Keratinocyte (primary cell): ENCODE measurements around the gene SYT2. TPM values are rescaled to one million over a fixed set of nuclear protein-coding genes. Genes with fewer than 3 reads are reported as not detected.
A peak's percentile ranks its signal among the peaks of the same experiment; 100 is the strongest.
"Not testable (repeated sequence)": the region's sequence is repeated elsewhere in the genome, so short reads cannot be mapped to it uniquely, and the experiment has no call there.

Experiments
- DNase-seq: peaks from one replicate; pipeline ENCODE4 v3.0.0-alpha.2; 2011; ENCODE audit warnings: low read depth, missing footprints, low spot score
- FAIRE-seq: peaks from 2 replicates; lab custom pipeline; 2011; peaks lifted over from hg19 to GRCh38; lab: Jason Lieb, UNC
- H2AFZ ChIP-seq: 2 replicates; pipeline ENCODE4 v1.6.0; 2012; ENCODE audit warnings: low read length, control low read depth, inconsistent platforms; ENCODE audit not compliant: control insufficient read depth
- H3K27ac ChIP-seq: 2 replicates; pipeline ENCODE4 v1.5.1; 2011; ENCODE audit warnings: low read length; ENCODE audit not compliant: control insufficient read depth, insufficient read depth
- H3K27me3 ChIP-seq: 3 replicates; pipeline ENCODE4 v1.6.0; 2011; ENCODE audit warnings: low read length; ENCODE audit not compliant: control insufficient read depth, insufficient read depth; ENCODE audit errors: extremely low read depth
- H3K36me3 ChIP-seq, 2 experiments: 2 replicates in 1 of 2; 3 replicates in 1 of 2; pipeline ENCODE4 v1.5.1; 2011; ENCODE audit warnings: low read length in 2 of 2, mild to moderate bottlenecking in 1 of 2; ENCODE audit not compliant: control insufficient read depth in 2 of 2, insufficient read depth in 2 of 2; ENCODE audit errors: extremely low read depth in 1 of 2
- H3K4me1 ChIP-seq: 3 replicates; pipeline ENCODE4 v1.5.1; 2011; ENCODE audit warnings: low read length; ENCODE audit not compliant: control insufficient read depth, insufficient read depth; ENCODE audit errors: extremely low read depth
- H3K4me2 ChIP-seq: 3 replicates; pipeline ENCODE4 v1.6.0; 2011; ENCODE audit warnings: low read depth, low read length; ENCODE audit not compliant: control insufficient read depth, insufficient read depth; ENCODE audit errors: extremely low read depth
- H3K4me3 ChIP-seq, 3 experiments: fragments of 200-600 bp in 1 of 3; sonication (generic) in 1 of 3; 2 replicates in 2 of 3; 3 replicates in 1 of 3; pipeline ENCODE4 v1.5.1; 2011 to 2016; ENCODE audit warnings: low read length in 3 of 3, mild to moderate bottlenecking in 3 of 3, control low read depth in 2 of 3, inconsistent platforms in 1 of 3, low read depth in 1 of 3, mixed read lengths in 1 of 3, mixed run types in 1 of 3, moderate library complexity in 1 of 3; ENCODE audit not compliant: control insufficient read depth in 2 of 3, insufficient read depth in 2 of 3; ENCODE audit errors: extremely low read depth in 1 of 3
- H3K79me2 ChIP-seq: 2 replicates; pipeline ENCODE4 v1.6.0; 2012; ENCODE audit warnings: low read length; ENCODE audit not compliant: control insufficient read depth, insufficient read depth
- H3K9ac ChIP-seq: 3 replicates; pipeline ENCODE4 v1.6.0; 2011; ENCODE audit warnings: low read length; ENCODE audit not compliant: control insufficient read depth, insufficient read depth; ENCODE audit errors: extremely low read depth
- H3K9me1 ChIP-seq: 3 replicates; pipeline ENCODE4 v1.6.0; 2011; ENCODE audit warnings: low read length; ENCODE audit not compliant: control insufficient read depth, insufficient read depth; ENCODE audit errors: extremely low read depth
- H3K9me3 ChIP-seq: 2 replicates; pipeline ENCODE4 v1.5.1; 2012; ENCODE audit warnings: low read depth, low read length; ENCODE audit not compliant: control insufficient read depth
- H4K20me1 ChIP-seq: 3 replicates; pipeline ENCODE4 v1.6.0; 2011; ENCODE audit warnings: low read length; ENCODE audit not compliant: control insufficient read depth, insufficient read depth; ENCODE audit errors: extremely low read depth
- dilution Hi-C: fragments of 300-500 bp; cut with MboI; formaldehyde crosslinking; loops from one replicate; pipeline ENCODE4 v1.7.0; 2020; ENCODE audit warnings: low sequenced_read_pairs; ENCODE audit not compliant: extremely low pct_ligation_motif_present
- polyA plus RNA-seq, 5 experiments: library from polyadenylated mRNA; depleted of rRNA in 3 of 5; stranded (reverse) in 3 of 5; stranded (forward) in 1 of 5; unstranded in 1 of 5; fragments of >200 nt; gene quantifications; 1 replicate in 1 of 5; 2 replicates in 3 of 5; 3 replicates in 1 of 5; pipeline versions ENCODE4 v1.2.1 to v1.2.3, GENCODE V29; 2011 to 2012; ENCODE audit warnings: missing spikeins in 2 of 5, low read depth in 1 of 5, low replicate concordance in 1 of 5

Gene SYT2
- polyA plus RNA-seq, 1 donor (not counting 4 experiments of a cell fraction or from before 2014, with no cell fraction given): not detected

- not testable (repeated sequence) for H3K9ac ChIP-seq
Measured at GRCh38 chr1:202546377-202546776, 163.9 kb downstream of the SYT2 start.

GRCh38 chr1:202545647-202546303 lies 164.5 kb downstream of the SYT2 start:
- DNase-seq, FAIRE-seq, H3K36me3 ChIP-seq, H3K9ac ChIP-seq, dilution Hi-C loops, H3K9me3 ChIP-seq, H2AFZ ChIP-seq, H3K4me2 ChIP-seq, H3K4me1 ChIP-seq, H3K4me3 ChIP-seq, H3K27me3 ChIP-seq, H4K20me1 ChIP-seq, H3K9me1 ChIP-seq, H3K27ac ChIP-seq, H3K79me2 ChIP-seq: not testable (repeated sequence)

More at GRCh38 chr1:202546377-202546776, 163.9 kb downstream of the SYT2 start:
- H3K9me3 ChIP-seq, H3K27me3 ChIP-seq, DNase-seq, dilution Hi-C loops, H3K4me1 ChIP-seq, H3K79me2 ChIP-seq, H3K4me3 ChIP-seq, H3K9me1 ChIP-seq, H3K4me2 ChIP-seq, FAIRE-seq, H3K36me3 ChIP-seq, H3K27ac ChIP-seq, H2AFZ ChIP-seq, H4K20me1 ChIP-seq: not testable (repeated sequence)

- H3K4me3 ChIP-seq, H3K9ac ChIP-seq, H3K36me3 ChIP-seq, H3K9me3 ChIP-seq, DNase-seq, H3K79me2 ChIP-seq, H3K4me2 ChIP-seq, H4K20me1 ChIP-seq, H2AFZ ChIP-seq, H3K27me3 ChIP-seq, dilution Hi-C loops, H3K27ac ChIP-seq, H3K9me1 ChIP-seq: not testable (repeated sequence)
- FAIRE-seq: peak; percentile 17
- peaks cover 13% of the 10 kb centered on the region for H3K4me1 ChIP-seq
Measured at GRCh38 chr1:202544766-202545449, 165.3 kb downstream of the SYT2 start.

GRCh38 chr1:202543537-202543936 lies 166.7 kb downstream of the SYT2 start:
- peak overlapping the region; percentile 45 for H3K4me2 ChIP-seq
- H3K79me2 ChIP-seq, H3K27me3 ChIP-seq, H3K9ac ChIP-seq, H3K36me3 ChIP-seq, FAIRE-seq, dilution Hi-C loops, DNase-seq, H3K4me3 ChIP-seq, H2AFZ ChIP-seq, H3K9me3 ChIP-seq, H4K20me1 ChIP-seq, H3K9me1 ChIP-seq: not testable (repeated sequence)
- peak overlapping the region; percentile 8 for H3K27ac ChIP-seq
- H3K4me1 ChIP-seq: peaks cover 26% of the 10 kb centered on the region

- H3K4me1 ChIP-seq: peaks cover 28% of the 10 kb centered on the region
- H2AFZ ChIP-seq, dilution Hi-C loops, H3K79me2 ChIP-seq, FAIRE-seq, H3K9me1 ChIP-seq, H4K20me1 ChIP-seq, H3K9ac ChIP-seq, H3K36me3 ChIP-seq, H3K27ac ChIP-seq, DNase-seq, H3K27me3 ChIP-seq, H3K4me3 ChIP-seq, H3K4me2 ChIP-seq, H3K9me3 ChIP-seq: not testable (repeated sequence)
Measured at GRCh38 chr1:202542415-202542814, 167.8 kb downstream of the SYT2 start.
